K562 (cell line): ENCODE data around the gene CCDC77. TPM values are rescaled to one million over a fixed set of nuclear protein-coding genes. Genes with fewer than 3 reads are reported as not detected.

Experiments
- ATAC-seq: fragments of 200-7000 bp; cut with Tn5 transposase; 3 replicates; pipeline ENCODE4 v1.9.1; 2020; ENCODE audit warnings: moderate library complexity
- BruUV-seq: library from RNA; stranded (reverse); fragments of 400-500 nt; replicated peaks from 2 replicates; lab custom pipeline; 2021; lab: Mats Ljungman, UMichigan
- CTCF ChIA-PET: fragments of 300-600 bp; formaldehyde crosslinking; extraction: SDS; loops from one replicate; lab custom pipeline; 2021; ENCODE audit warnings: low intra/inter-chr PET ratio; lab: Yijun Ruan, JAX
- POLR2A ChIA-PET: fragments of 300-600, 350-650 bp; sonication (Branson Sonifier 250); formaldehyde crosslinking; extraction: SDS; loops from one replicate; lab custom pipeline; 2021; ENCODE audit warnings: antibody characterized with exemption, inconsistent platforms; lab: Yijun Ruan, JAX
- DNase-seq, 4 experiments: peaks; one replicate each; pipeline versions ENCODE4 v3.0.0 to v3.0.0-alpha.2; 2011 to 2018; ENCODE audit warnings: low spot score in 3 of 4, mixed read lengths in 3 of 4; ENCODE audit errors: extremely low read depth in 1 of 4
- FAIRE-seq: peaks from 2 replicates; lab custom pipeline; 2011; peaks lifted over from hg19 to GRCh38; lab: Jason Lieb, UNC
- H2AFZ ChIP-seq: 2 replicates; pipeline ENCODE4 v1.6.0; 2011; ENCODE audit warnings: low read depth, low read length, control low read depth, inconsistent platforms
- H3K27ac ChIP-seq: fragments of 200-600 bp; 3 replicates; pipeline ENCODE4 v1.8.0; 2011; ENCODE audit warnings: low read depth, mild to moderate bottlenecking, control low read depth, inconsistent platforms, low read length, moderate library complexity, mixed read lengths; ENCODE audit errors: extremely low read depth
- H3K27me3 ChIP-seq, 2 experiments: fragments of 300-600 bp in 1 of 2; 2 replicates in 1 of 2; 3 replicates in 1 of 2; pipeline versions ENCODE4 v1.6.0 to v1.8.0; 2011; ENCODE audit warnings: inconsistent platforms in 2 of 2, low read length in 2 of 2, mild to moderate bottlenecking in 1 of 2, mixed read lengths in 1 of 2, moderate library complexity in 1 of 2; ENCODE audit not compliant: control insufficient read depth in 2 of 2, insufficient read depth in 2 of 2
- H3K36me3 ChIP-seq: fragments of 300-600 bp; 3 replicates; pipeline ENCODE4 v1.8.0; 2011; ENCODE audit warnings: mild to moderate bottlenecking, low read length, inconsistent platforms; ENCODE audit not compliant: control insufficient read depth, insufficient read depth
- H3K4me1 ChIP-seq, 2 experiments: fragments of 200-600 bp in 1 of 2; replicated peaks in 1 of 2; 2 replicates in 1 of 2; 3 replicates in 1 of 2; pipeline versions ENCODE4 v1.5.1 to v1.8.0; 2011; ENCODE audit warnings: inconsistent platforms in 2 of 2, low read length in 2 of 2, mild to moderate bottlenecking in 1 of 2, mixed read lengths in 1 of 2, moderate library complexity in 1 of 2; ENCODE audit not compliant: control insufficient read depth in 2 of 2, insufficient read depth in 2 of 2
- H3K4me2 ChIP-seq: 2 replicates; pipeline ENCODE4 v1.6.1; 2011; ENCODE audit warnings: low read length, control low read depth, inconsistent platforms, mixed read lengths; ENCODE audit not compliant: insufficient read depth
- H3K4me3 ChIP-seq: fragments of 200-600 bp; sonication (generic), shearing (Covaris generic); 2 replicates; pipeline ENCODE4 v1.5.1; 2016; ENCODE audit warnings: control low read depth, inconsistent platforms
- H3K79me2 ChIP-seq: fragments of 200-600 bp; 3 replicates; pipeline ENCODE4 v1.8.0; 2011; ENCODE audit warnings: low read length, inconsistent platforms; ENCODE audit not compliant: control insufficient read depth, insufficient read depth
- H3K9ac ChIP-seq, 2 experiments: 2 replicates each; pipeline versions ENCODE4 v1.6.0 to v1.6.1; 2011; ENCODE audit warnings: low read depth in 2 of 2, low read length in 2 of 2, control low read depth in 1 of 2, inconsistent platforms in 1 of 2, mild to moderate bottlenecking in 1 of 2, mixed read lengths in 1 of 2; ENCODE audit not compliant: insufficient read depth in 1 of 2
- H3K9me1 ChIP-seq: one replicate; pipeline ENCODE4 v1.6.0; 2011; ENCODE audit warnings: inconsistent platforms, mild to moderate bottlenecking, low read length, moderate library complexity; ENCODE audit not compliant: control insufficient read depth, insufficient read depth
- H3K9me3 ChIP-seq: replicated peaks from 2 replicates; pipeline ENCODE4 v1.5.1; 2011; ENCODE audit warnings: low read depth, low read length, inconsistent platforms; ENCODE audit not compliant: control insufficient read depth, insufficient read depth
- H4K20me1 ChIP-seq: replicated peaks from 2 replicates; pipeline ENCODE4 v1.6.1; 2011; ENCODE audit warnings: low read length, inconsistent platforms, mixed read lengths; ENCODE audit not compliant: control insufficient read depth, insufficient read depth
- ATF4 ChIP-seq: fragments of 450-650 bp; formaldehyde crosslinking; IDR thresholded peaks from 2 replicates; pipeline ENCODE4 v1.4.0; 2022; ENCODE audit warnings: mild to moderate bottlenecking, moderate library complexity
- CBFB ChIP-seq: sonication (generic); formaldehyde crosslinking; IDR thresholded peaks from 2 replicates; pipeline ENCODE4 v1.4.0; 2020; ENCODE audit warnings: mild to moderate bottlenecking, missing genetic modification reagents
- CHAMP1 ChIP-seq: fragments of 450-650 bp; IDR thresholded peaks from 2 replicates; pipeline ENCODE4 v1.6.1; 2016; ENCODE audit warnings: mild to moderate bottlenecking
- CLOCK ChIP-seq: fragments of 250-450 bp; sonication (Bioruptor Pico); IDR thresholded peaks from 2 replicates; pipeline ENCODE4 v1.4.0; 2020; ENCODE audit warnings: mild to moderate bottlenecking, moderate library complexity, borderline replicate concordance
- CSDE1 ChIP-seq, 2 experiments: fragments of 450-650 bp; IDR thresholded peaks; 2 replicates each; pipeline ENCODE4 v1.6.1; 2016; ENCODE audit warnings: mild to moderate bottlenecking in 1 of 2
- FOXM1 ChIP-seq, 2 experiments: fragments of 450-650 bp in 1 of 2; sonication (generic) in 1 of 2; formaldehyde crosslinking in 1 of 2; IDR thresholded peaks; 2 replicates each; pipeline versions ENCODE4 v1.6.1 to v1.9.0; 2017 to 2022; ENCODE audit warnings: low read depth in 2 of 2, mild to moderate bottlenecking in 2 of 2, missing genetic modification reagents in 1 of 2, moderate library complexity in 1 of 2
- HBP1 ChIP-seq: fragments of 450-650 bp; formaldehyde crosslinking; IDR thresholded peaks from 2 replicates; pipeline ENCODE4 v1.4.0; 2022; ENCODE audit warnings: missing genetic modification characterization
- PHB ChIP-seq: fragments of 250-450 bp; sonication (Bioruptor Pico); IDR thresholded peaks from 2 replicates; pipeline ENCODE4 v1.5.0; 2021
- PHF21A ChIP-seq: fragments of 450-650 bp; IDR thresholded peaks from 2 replicates; pipeline ENCODE4 v1.6.1; 2017; ENCODE audit warnings: low read depth, borderline replicate concordance
- TCF15 ChIP-seq: fragments of 250-450 bp; sonication (Bioruptor Pico); IDR thresholded peaks from 2 replicates; pipeline ENCODE4 v1.8.0; 2022; ENCODE audit warnings: moderate library complexity, mild to moderate bottlenecking, inconsistent platforms
- TRIM24 ChIP-seq, 2 experiments: fragments of 450-650 bp; IDR thresholded peaks; 2 replicates each; pipeline ENCODE4 v1.6.1; 2016
- ZBTB26 ChIP-seq: fragments of 450-650 bp; formaldehyde crosslinking; IDR thresholded peaks from 2 replicates; pipeline ENCODE4 v1.4.0; 2022; ENCODE audit warnings: missing genetic modification characterization
- ZNF175 ChIP-seq: fragments of 200-800 bp; sonication (Bioruptor generic); IDR thresholded peaks from 2 replicates; pipeline ENCODE4 v1.6.1; 2016; ENCODE audit warnings: low read depth, mild to moderate bottlenecking, missing genetic modification characterization, missing compliant biosample characterization
- WGBS: fragments of 100-300 bp; shearing (Covaris generic); methylation state at CpG from one replicate; pipeline ENCODE4 v1.1.6; 2016; ENCODE audit warnings: low coverage, mixed read lengths; ENCODE audit not compliant: insufficient coverage; ENCODE audit errors: missing lambda C conversion rate; 5-methylcytosine and 5-hydroxymethylcytosine counted together
- in situ Hi-C: fragments of 300-500 bp; cut with MboI; formaldehyde crosslinking; loops from 4 replicates; pipeline ENCODE4 v1.15.0; 2018; ENCODE audit warnings: inconsistent platforms, mixed read lengths
- intact Hi-C: fragments of 100-400 bp; cut with micrococcal nuclease; formaldehyde crosslinking; loops from 2 replicates; pipeline ENCODE4 v1.14.2; 2022
- polyA plus RNA-seq, 8 experiments: library from polyadenylated mRNA; depleted of rRNA in 4 of 8; stranded (reverse) in 5 of 8; unstranded in 3 of 8; fragments of >200 nt; fragmentation: Nextera tagmentation in 2 of 8; fragmentation: Illumina TruSeq in 1 of 8; extraction: Ambion mirVana in 2 of 8; extraction: Trizol in 1 of 8; gene quantifications; 2 replicates each; pipeline versions ENCODE4 v1.2.1 to v1.2.3, GENCODE V29; 2011 to 2014; ENCODE audit warnings: inconsistent platforms in 1 of 8, missing spikeins in 1 of 8
- total RNA-seq, 7 experiments: library from RNA; depleted of rRNA in 6 of 7; stranded (reverse); fragments of >200 nt in 6 of 7; fragmentation: Illumina TruSeq in 2 of 7; extraction: Trizol in 2 of 7; gene quantifications; 2 replicates each; pipeline versions ENCODE4 v1.2.1 to v1.2.3, GENCODE V29; 2011 to 2021; ENCODE audit warnings: low replicate concordance in 1 of 7

The CCDC77 gene
- total and polyA plus RNA-seq, 9 of the 15 experiments (the other 6 are each of a cell fraction or from before 2014, with no cell fraction given) = 10.5 to 26.5 (median 17.8) TPM

- no peaks in the 10 kb centered on the region for H3K9me1 ChIP-seq
- no peak overlapping the region for H3K27ac ChIP-seq
- no peaks in the 10 kb centered on the region; the same call in 2 of the 3 replicates for H3K79me2 ChIP-seq
- in situ Hi-C loops (no loop called here), intact Hi-C loops (no loop called here)
- WGBS = 82% methylated on average over 1 of the region's 1 CpG
- ChIA-PET POLR2A (no interaction called here), CTCF (no interaction called here)
- no peaks in the 10 kb centered on the region for H4K20me1 ChIP-seq
- H3K9ac ChIP-seq = no peak overlapping the region
- no TSS peak for BruUV-seq
- no peaks in the 10 kb centered on the region for H3K27me3 ChIP-seq
- H3K4me3 ChIP-seq = no peak overlapping the region
- no peak overlapping the region for H3K4me2 ChIP-seq
- no peak for FAIRE-seq
- H3K36me3 ChIP-seq = peaks cover 61% of the 10 kb centered on the region; the same call in 2 of the 3 replicates
- DNase-seq = no peak
- no peaks in the 10 kb centered on the region for H3K9me3 ChIP-seq
- H2AFZ ChIP-seq = no peak overlapping the region
- H3K4me1 ChIP-seq = no peaks in the 10 kb centered on the region
- ATAC-seq = no peak
- TF ChIP-seq PHF21A (no peak), HBP1 (CRISPR knock-in tag) (no peak), TCF15 (CRISPR knock-in tag) (no peak), TRIM24 (IDR thresholded peaks at IDR 0.05) (no peak), ZNF175 (CRISPR knock-in tag) (no peak), ZBTB26 (no peak), FOXM1 (IDR thresholded peaks at IDR 0.05; ENCODE audit: low read depth) (no peak), FOXM1 (CRISPR knock-in tag; IDR thresholded peaks at IDR 0.05; ENCODE audit: low read depth) (no peak), CSDE1 (IDR thresholded peaks at IDR 0.05) (no peak), CHAMP1 (no peak), ATF4 (CRISPR knock-in tag) (no peak), CLOCK (no peak), CBFB (CRISPR knock-in tag) (no peak), PHB (CRISPR knock-in tag) (no peak)
Observed at GRCh38 chr12:359091-359490, 42.4 kb upstream of the CCDC77 start.
